Subcutaneous adipose tissue (tissue), 4 donors: ENCODE measurements around the gene CLIC3. TPM values are rescaled to one million over a fixed set of nuclear protein-coding genes. Genes with fewer than 3 reads are reported as not detected.

Source experiments
- total RNA-seq, 4 donors: library from RNA; depleted of rRNA; stranded (reverse); fragments of >200 nt; gene quantifications; one replicate each; pipeline ENCODE4 v1.1.0, GENCODE V29; 2016
- TF ChIP-seq, protein P1 (sequence below): fragments of 450-650 bp; IDR thresholded peaks from one replicate; pipeline ENCODE4 v1.5.1; 2016; ENCODE audit warnings: low read depth, mild to moderate bottlenecking, control low read depth, antibody characterized with exemption, moderate library complexity

CLIC3 gene
- total RNA-seq, 4 donors from 2014 or later, result 1.8 to 2.2 TPM; not detected in 2

DNA sequence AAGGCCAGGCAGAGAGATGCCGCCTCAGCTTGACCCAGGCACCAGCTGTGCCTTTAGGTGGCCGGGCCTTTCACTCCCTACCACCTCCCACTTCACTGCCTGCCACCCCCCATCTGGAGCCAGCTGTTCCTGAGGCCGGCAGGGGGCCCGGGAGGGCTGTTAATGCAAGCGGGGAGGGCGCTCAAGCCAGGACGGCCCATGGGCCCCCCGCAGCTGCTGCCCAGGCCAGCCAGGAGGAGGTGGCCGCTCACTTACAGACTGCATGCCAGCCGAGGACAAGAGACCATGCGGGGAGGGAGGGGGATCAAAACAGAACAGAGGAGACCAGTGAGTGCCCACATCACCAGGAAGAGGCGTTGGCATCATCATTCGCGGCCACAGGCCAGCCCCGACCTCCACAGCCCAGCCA, 27.2 kb upstream of the CLIC3 start:
- TF ChIP-seq, protein P1, sequence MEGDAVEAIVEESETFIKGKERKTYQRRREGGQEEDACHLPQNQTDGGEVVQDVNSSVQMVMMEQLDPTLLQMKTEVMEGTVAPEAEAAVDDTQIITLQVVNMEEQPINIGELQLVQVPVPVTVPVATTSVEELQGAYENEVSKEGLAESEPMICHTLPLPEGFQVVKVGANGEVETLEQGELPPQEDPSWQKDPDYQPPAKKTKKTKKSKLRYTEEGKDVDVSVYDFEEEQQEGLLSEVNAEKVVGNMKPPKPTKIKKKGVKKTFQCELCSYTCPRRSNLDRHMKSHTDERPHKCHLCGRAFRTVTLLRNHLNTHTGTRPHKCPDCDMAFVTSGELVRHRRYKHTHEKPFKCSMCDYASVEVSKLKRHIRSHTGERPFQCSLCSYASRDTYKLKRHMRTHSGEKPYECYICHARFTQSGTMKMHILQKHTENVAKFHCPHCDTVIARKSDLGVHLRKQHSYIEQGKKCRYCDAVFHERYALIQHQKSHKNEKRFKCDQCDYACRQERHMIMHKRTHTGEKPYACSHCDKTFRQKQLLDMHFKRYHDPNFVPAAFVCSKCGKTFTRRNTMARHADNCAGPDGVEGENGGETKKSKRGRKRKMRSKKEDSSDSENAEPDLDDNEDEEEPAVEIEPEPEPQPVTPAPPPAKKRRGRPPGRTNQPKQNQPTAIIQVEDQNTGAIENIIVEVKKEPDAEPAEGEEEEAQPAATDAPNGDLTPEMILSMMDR, result no peak

DNA sequence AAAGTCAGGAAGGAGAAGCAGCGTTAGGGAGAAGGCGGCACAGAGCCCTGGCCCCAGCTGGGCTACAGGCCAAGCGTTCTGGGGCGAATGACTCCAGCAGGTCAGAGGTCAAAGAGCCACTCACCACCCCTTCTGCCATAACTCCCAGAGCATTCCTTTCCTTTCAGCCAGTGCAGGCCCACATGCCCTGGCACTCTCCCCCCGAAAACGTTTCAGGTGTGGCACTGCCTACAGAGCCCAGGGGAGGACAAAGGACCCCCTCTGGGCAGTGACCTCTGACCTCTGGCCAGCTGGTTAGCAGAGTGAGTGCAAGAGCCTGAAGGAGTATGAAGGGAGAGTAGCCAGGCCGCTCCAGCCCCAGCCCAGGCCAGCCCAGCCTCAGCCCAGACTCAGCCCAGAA, 26.8 kb upstream of the CLIC3 start:
- TF ChIP-seq, protein P1, result no peak

DNA sequence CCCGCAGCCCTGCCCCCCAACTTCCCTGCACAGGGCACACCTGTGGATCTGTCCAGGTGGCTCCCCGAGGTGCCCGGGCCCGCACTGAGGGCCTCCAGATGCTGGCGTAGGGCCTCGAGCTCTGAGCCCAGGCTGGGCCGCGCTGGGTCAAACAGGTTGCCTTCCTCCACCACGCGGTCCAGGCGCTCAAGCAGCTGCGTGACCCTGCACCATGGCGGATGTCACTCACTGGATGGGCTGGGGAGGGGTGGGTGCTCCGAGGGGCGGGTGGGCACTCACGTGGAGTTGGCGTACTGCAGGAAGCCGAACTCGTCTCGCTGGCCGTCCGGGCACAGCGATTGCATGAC, 26.3 kb upstream of the CLIC3 start:
- TF ChIP-seq, protein P1, result no peak

DNA sequence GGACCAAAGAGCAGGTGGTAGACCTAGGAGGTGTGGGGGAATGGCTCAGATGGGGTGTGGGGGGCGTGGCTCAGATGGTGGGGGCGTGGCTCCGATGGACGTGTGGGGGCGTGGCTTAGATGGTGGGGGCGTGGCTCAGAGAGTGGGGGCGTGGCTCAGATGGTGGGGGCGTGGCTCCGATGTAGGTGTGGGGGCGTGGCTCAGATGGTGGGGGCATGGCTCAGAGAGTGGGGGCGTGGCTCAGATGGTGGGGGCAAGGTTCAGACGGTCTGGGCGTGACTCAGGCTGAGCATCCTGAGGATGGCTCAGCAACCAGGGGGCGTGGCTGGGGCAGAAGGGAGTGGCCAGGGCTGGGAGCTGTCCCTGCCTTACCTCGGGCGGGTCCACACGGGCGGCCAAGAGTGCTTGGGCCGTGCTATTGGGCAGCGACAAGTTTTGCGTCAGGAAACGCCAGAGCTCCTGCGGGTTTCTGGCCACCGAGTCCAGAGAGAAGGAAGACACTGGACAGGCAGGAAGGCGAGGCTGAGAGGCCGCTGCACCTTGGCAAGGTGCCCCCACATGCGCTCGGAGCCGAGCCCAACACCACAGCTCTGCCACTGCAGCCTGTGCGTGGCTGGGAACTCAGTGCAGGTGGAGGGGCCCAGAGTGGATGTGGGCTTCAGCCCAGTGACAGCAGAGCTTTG, 25.8 kb upstream of the CLIC3 start:
- TF ChIP-seq, protein P1, result no peak

DNA sequence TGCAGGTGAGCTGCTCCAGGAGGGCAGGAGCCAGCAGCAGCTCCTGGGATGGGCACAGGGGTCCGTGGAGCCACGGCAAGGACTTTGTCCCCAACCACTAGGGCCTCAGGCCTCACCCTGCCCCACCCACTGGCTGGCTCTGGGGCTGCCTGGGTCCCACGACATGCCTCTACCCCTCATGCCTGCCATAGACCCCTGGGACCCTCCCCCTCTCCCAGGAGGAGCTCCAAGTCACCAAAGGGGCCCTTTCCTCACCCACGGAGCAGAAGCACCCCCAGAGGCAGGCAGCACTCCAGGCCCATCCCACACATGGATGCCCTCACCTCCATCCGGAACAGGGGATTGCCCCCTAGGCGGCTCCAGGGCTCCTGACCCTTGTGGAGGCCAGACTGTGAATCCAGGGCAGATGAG, 25.2 kb upstream of the CLIC3 start:
- TF ChIP-seq, protein P1, result no peak

DNA sequence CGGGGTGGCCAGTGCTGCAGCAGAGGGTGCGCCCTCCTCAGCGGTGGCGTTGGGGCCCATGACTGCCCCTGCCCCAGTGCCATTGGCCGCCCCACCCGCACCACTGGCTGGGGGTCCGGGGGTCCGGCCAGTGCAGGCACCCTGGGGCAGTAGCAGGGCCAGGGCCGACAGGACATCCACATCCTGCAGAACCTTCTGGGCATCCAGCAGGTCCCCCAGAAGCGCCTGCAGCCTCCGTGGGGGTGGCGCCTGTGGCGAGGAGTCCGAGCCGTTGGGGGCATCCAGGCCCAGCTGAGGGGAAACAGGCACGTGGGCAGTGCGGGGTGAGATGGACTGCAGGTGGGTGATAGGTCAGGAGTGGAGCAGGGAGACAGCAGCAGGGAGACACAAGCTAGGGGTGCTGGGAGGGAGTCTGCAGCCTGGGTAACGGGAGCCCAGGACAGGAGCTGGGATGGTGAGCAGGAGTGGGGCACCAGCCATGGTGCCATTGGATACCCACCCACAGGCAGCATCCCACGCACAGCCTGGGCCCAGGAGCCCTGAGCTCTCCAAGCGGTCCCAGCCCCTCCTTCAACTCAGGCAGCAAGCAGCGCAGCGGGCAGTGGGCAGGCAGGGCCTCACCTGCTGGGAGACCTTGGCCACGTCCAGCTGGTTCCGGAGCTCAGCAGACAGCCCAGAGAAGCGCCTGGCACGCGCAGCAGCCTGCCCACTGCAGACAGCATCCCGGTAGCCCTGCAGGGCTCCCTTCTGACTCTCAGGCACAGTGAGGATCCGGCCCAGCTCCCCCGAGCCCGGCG, 24.6 kb upstream of the CLIC3 start:
- TF ChIP-seq, protein P1, result no peak

DNA sequence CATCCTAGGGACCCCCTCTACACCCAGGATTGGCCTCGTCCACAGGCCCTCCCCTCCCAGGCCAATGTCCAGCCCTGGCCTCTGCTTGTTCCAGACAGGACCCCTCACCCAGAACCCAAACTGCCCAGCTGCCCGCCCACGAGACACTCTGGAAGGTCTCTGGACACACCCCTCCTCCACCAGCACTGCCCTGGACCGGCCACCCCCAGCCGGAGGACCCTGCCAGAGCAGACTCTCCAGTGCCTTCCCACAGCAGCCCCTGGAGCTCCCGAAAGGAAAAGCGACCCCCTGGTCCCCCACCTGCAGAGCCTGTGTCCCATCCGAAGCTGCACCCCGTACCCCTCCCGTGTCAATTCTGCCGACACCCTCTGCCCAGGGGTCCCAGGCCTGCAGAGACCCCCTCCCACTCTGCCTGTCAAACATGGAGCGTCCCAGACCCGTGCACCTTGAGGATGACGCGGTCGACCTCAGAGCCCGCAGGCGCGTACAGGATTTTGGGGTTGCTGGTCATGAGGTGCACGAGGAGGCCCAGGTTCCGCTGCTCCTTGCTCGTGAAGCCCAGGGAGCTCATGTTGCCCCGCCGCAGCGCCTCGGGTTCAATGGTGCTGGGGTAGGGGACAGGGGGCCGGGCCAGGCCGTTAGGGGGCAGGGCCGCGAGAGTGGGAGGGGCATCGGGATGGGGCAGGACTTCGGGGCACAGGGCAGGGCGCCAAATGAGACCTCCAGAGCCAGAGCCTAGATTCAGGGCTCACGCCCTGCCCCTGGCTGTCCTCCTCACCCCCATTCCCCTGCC, 23.7 kb upstream of the CLIC3 start:
- TF ChIP-seq, protein P1, result no peak
